PC-9 (cell line): ENCODE measurements around the gene KDM4C. TPM values are rescaled to one million over a fixed set of nuclear protein-coding genes. Genes with fewer than 3 reads are reported as not detected.

Experiments
- BruUV-seq: library from RNA; stranded (reverse); fragments of 400-500 nt; replicated peaks from 2 replicates; lab custom pipeline; 2021; lab: Mats Ljungman, UMichigan
- CTCF ChIA-PET: fragments of 300-600 bp; sonication (Branson Sonifier 250); formaldehyde crosslinking; loops from one replicate; lab custom pipeline; 2022; ENCODE audit warnings: antibody characterized with exemption; lab: Charles Lee
- POLR2A ChIA-PET: fragments of 300-600 bp; sonication (Branson Sonifier 250); formaldehyde crosslinking; loops from one replicate; lab custom pipeline; 2022; ENCODE audit warnings: antibody characterized with exemption; ENCODE audit not compliant: unreplicated experiment; lab: Charles Lee
- DNase-seq, 2 experiments: peaks; one replicate each; pipeline versions ENCODE4 v3.0.0 to v3.0.0-alpha.2; 2015 to 2022; ENCODE audit warnings: mixed read lengths in 1 of 2
- H2AFZ ChIP-seq: fragments of 200-600 bp; sonication (generic); 2 replicates; pipeline ENCODE4 v1.8.1; 2017; ENCODE audit warnings: antibody characterized with exemption
- H3F3A ChIP-seq: fragments of 200-600 bp; sonication (generic); 2 replicates; pipeline ENCODE4 v1.8.1; 2017; ENCODE audit warnings: antibody characterized with exemption, mild to moderate bottlenecking, low read depth; ENCODE audit not compliant: insufficient read depth
- H3K27ac ChIP-seq: fragments of 200-600 bp; sonication (generic); 2 replicates; pipeline ENCODE4 v1.6.1; 2016; ENCODE audit warnings: mixed run types
- H3K27me3 ChIP-seq: fragments of 200-600 bp; sonication (generic); 2 replicates; pipeline ENCODE4 v1.6.1; 2016; ENCODE audit warnings: low read depth, mixed run types; ENCODE audit not compliant: insufficient read depth
- H3K36me3 ChIP-seq: fragments of 200-600 bp; sonication (generic); 2 replicates; pipeline ENCODE4 v1.6.1; 2016; ENCODE audit warnings: low read depth, mixed run types
- H3K4me1 ChIP-seq: fragments of 200-600 bp; sonication (generic); replicated peaks from 2 replicates; pipeline ENCODE4 v1.6.1; 2016; ENCODE audit warnings: mixed run types; ENCODE audit not compliant: insufficient read depth
- H3K4me2 ChIP-seq: fragments of 200-600 bp; sonication (generic); 2 replicates; pipeline ENCODE4 v1.6.1; 2017; ENCODE audit warnings: mixed run types
- H3K4me3 ChIP-seq: fragments of 200-600 bp; sonication (generic); 2 replicates; pipeline ENCODE4 v1.6.1; 2016; ENCODE audit warnings: mixed run types
- H3K79me2 ChIP-seq: fragments of 200-600 bp; sonication (generic); 2 replicates; pipeline ENCODE4 v1.6.1; 2017; ENCODE audit warnings: low read depth, mixed run types
- H3K9me2 ChIP-seq: fragments of 200-600 bp; sonication (generic); 2 replicates; pipeline ENCODE4 v1.8.1; 2017; ENCODE audit warnings: mild to moderate bottlenecking; ENCODE audit not compliant: insufficient read depth
- H3K9me3 ChIP-seq: fragments of 200-600 bp; sonication (generic); 2 replicates; pipeline ENCODE4 v1.8.1; 2016; ENCODE audit warnings: low read depth; ENCODE audit not compliant: insufficient read depth
- H4K20me1 ChIP-seq: fragments of 200-600 bp; sonication (generic); 2 replicates; pipeline ENCODE4 v1.8.1; 2017; ENCODE audit not compliant: insufficient read depth
- CTCF ChIP-seq: fragments of 200-600 bp; sonication (generic); conservative IDR thresholded peaks from 2 replicates; pipeline ENCODE4 v1.6.1; 2017; ENCODE audit warnings: mixed run types, antibody characterized with exemption, mild to moderate bottlenecking, moderate library complexity
- EZH2 ChIP-seq: fragments of 200-600 bp; sonication (generic); IDR thresholded peaks from 2 replicates; pipeline ENCODE4 v1.8.0; 2017; ENCODE audit warnings: antibody characterized with exemption, low read depth
- intact Hi-C: fragments of 100-400 bp; cut with micrococcal nuclease; formaldehyde crosslinking; loops from one replicate; pipeline ENCODE4 v1.10.0; 2022; ENCODE audit not compliant: unreplicated experiment
- total RNA-seq: library from RNA; stranded (reverse); gene quantifications from 2 replicates; pipeline ENCODE4 v1.2.3, GENCODE V29; 2021

KDM4C gene
- total RNA-seq, 1 experiment from 2014 or later: 12.9 TPM

GRCh38 chr9:6978591-6978990 is 220.8 kb downstream of the KDM4C start:
- TF ChIP-seq EZH2: no peak
- no peak for TF ChIP-seq CTCF
- CTCF ChIA-PET: no interaction called here
- H3K27ac ChIP-seq: no peak overlapping the region
- H3K79me2 ChIP-seq: no peaks in the 10 kb centered on the region
- no peak overlapping the region for H2AFZ ChIP-seq
- no peaks in the 10 kb centered on the region for H3K4me1 ChIP-seq
- no peaks in the 10 kb centered on the region for H3K9me2 ChIP-seq
- H3K9me3 ChIP-seq: no peaks in the 10 kb centered on the region
- H3K4me2 ChIP-seq: no peak overlapping the region
- no peak overlapping the region for H3K4me3 ChIP-seq
- POLR2A ChIA-PET: no interaction called here
- intact Hi-C loops: no loop called here
- DNase-seq: no peak
- BruUV-seq: no TSS peak
- H3K36me3 ChIP-seq: no peaks in the 10 kb centered on the region
- no peaks in the 10 kb centered on the region for H3F3A ChIP-seq
- no peaks in the 10 kb centered on the region for H3K27me3 ChIP-seq
- no peaks in the 10 kb centered on the region for H4K20me1 ChIP-seq

GRCh38 chr9:6984941-6985578 is 227.3 kb downstream of the KDM4C start:
- no peak for DNase-seq
- H3K27me3 ChIP-seq: no peaks in the 10 kb centered on the region
- POLR2A ChIA-PET: interaction anchor here (0.5 kb wide), 1 partner anchor 14 kb away, joined by 3 read pairs; no protein-coding TSS in a partner anchor
- H3F3A ChIP-seq: no peaks in the 10 kb centered on the region
- no peaks in the 10 kb centered on the region for H3K4me1 ChIP-seq
- no peaks in the 10 kb centered on the region for H4K20me1 ChIP-seq
- no peak overlapping the region for H3K4me2 ChIP-seq
- no peak overlapping the region for H2AFZ ChIP-seq
- CTCF ChIA-PET: no interaction called here
- H3K36me3 ChIP-seq: no peaks in the 10 kb centered on the region
- BruUV-seq: no TSS peak
- no peak overlapping the region for H3K27ac ChIP-seq
- no peak overlapping the region for H3K4me3 ChIP-seq
- H3K9me2 ChIP-seq: no peaks in the 10 kb centered on the region
- TF ChIP-seq CTCF (no peak), EZH2 (no peak)
- H3K79me2 ChIP-seq: no peaks in the 10 kb centered on the region
- intact Hi-C loops: no loop called here
- H3K9me3 ChIP-seq: no peaks in the 10 kb centered on the region

- H2AFZ ChIP-seq: no peak overlapping the region
- H3K27ac ChIP-seq: no peak overlapping the region
- intact Hi-C loops: no loop called here
- CTCF ChIA-PET: no interaction called here
- H3K4me3 ChIP-seq: no peak overlapping the region
- no TSS peak for BruUV-seq
- H3K9me2 ChIP-seq: no peaks in the 10 kb centered on the region
- no peaks in the 10 kb centered on the region for H4K20me1 ChIP-seq
- no peaks in the 10 kb centered on the region for H3F3A ChIP-seq
- POLR2A ChIA-PET: interaction anchor here (0.6 kb wide), 1 partner anchor 66 kb away, joined by 3 read pairs; no protein-coding TSS in a partner anchor
- no peaks in the 10 kb centered on the region for H3K27me3 ChIP-seq
- H3K36me3 ChIP-seq: no peaks in the 10 kb centered on the region
- H3K4me1 ChIP-seq: no peaks in the 10 kb centered on the region
- no peak for DNase-seq
- H3K79me2 ChIP-seq: no peaks in the 10 kb centered on the region
- no peak for TF ChIP-seq CTCF
- TF ChIP-seq EZH2: no peak
- H3K9me3 ChIP-seq: no peaks in the 10 kb centered on the region
- no peak overlapping the region for H3K4me2 ChIP-seq
Observed at GRCh38 chr9:6986141-6986815, 228.5 kb downstream of the KDM4C start.
